ENCODE results near the gene ADGRL3. TPM values are rescaled to one million over a fixed set of nuclear protein-coding genes. Genes with fewer than 3 reads are reported as not detected.
"Not testable (repeated sequence)": the region's sequence is repeated elsewhere in the genome, so short reads cannot be mapped to it uniquely, and the experiment has no call there.

Gene ADGRL3
- total RNA-seq, 4 donors from 2014 or later, result 6.1 to 26.0 (median 7.3) TPM

GRCh38 chr4:61507091-61507490 is 307.0 kb downstream of the ADGRL3 start:
- no peaks in the 10 kb centered on the region for H3K9me3 ChIP-seq
- TF ChIP-seq POLR2AphosphoS5 (IDR thresholded peaks at IDR 0.05), result no peak
- TF ChIP-seq EP300 (IDR thresholded peaks at IDR 0.05), result no peak
- TF ChIP-seq, protein P1, sequence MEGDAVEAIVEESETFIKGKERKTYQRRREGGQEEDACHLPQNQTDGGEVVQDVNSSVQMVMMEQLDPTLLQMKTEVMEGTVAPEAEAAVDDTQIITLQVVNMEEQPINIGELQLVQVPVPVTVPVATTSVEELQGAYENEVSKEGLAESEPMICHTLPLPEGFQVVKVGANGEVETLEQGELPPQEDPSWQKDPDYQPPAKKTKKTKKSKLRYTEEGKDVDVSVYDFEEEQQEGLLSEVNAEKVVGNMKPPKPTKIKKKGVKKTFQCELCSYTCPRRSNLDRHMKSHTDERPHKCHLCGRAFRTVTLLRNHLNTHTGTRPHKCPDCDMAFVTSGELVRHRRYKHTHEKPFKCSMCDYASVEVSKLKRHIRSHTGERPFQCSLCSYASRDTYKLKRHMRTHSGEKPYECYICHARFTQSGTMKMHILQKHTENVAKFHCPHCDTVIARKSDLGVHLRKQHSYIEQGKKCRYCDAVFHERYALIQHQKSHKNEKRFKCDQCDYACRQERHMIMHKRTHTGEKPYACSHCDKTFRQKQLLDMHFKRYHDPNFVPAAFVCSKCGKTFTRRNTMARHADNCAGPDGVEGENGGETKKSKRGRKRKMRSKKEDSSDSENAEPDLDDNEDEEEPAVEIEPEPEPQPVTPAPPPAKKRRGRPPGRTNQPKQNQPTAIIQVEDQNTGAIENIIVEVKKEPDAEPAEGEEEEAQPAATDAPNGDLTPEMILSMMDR (IDR thresholded peaks at IDR 0.05), result no peak
- TF ChIP-seq POLR2A (IDR thresholded peaks at IDR 0.05), result no peak
- no peak overlapping the region for H3K27ac ChIP-seq
- no peaks in the 10 kb centered on the region for H3K36me3 ChIP-seq
- no peak for ATAC-seq
- no peaks in the 10 kb centered on the region for H3K27me3 ChIP-seq
- no peak overlapping the region for H3K4me3 ChIP-seq
- WGBS, 2 donors (ENCODE audit: low coverage in 1 of 2), result 41 to 60% methylated on average over 1 to 2 of the region's 2 CpGs
- H3K4me1 ChIP-seq, result peaks cover 0 to 5% (median 0%) of the 10 kb centered on the region in 3 donors

DNA sequence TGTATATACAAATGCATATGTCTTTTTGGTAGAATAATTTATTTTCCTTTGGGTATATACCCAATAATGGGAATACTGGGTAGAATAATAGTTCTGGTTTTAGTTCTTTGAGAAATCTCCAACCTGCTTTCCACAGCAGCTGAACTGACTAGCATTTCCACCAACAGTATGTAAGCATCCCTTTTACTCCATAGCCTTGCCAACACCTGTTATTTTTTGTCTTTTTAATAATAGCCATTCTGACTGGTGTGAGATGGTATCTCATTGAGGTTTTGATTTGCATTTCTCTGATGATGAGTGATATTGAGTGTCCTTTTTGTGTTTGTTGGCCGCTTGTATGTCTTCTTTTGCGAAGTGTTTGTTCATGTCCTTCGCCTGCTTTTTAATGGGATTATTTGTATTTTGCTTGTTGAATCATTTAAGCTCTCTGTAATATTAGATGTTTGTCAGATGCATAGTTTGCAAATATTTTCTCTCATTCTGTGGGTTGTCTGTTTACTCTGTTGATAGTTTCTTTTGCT is 309.7 kb downstream of the ADGRL3 start:
- ATAC-seq, H3K9me3 ChIP-seq, H3K4me1 ChIP-seq, H3K36me3 ChIP-seq, H3K4me3 ChIP-seq, H3K27me3 ChIP-seq, H3K27ac ChIP-seq: not testable (repeated sequence)
- WGBS, 2 donors (ENCODE audit: low coverage in 1 of 2), result 97% methylated on average over 3 of the region's 3 CpGs

- H3K4me3 ChIP-seq, result no peak overlapping the region
- H3K4me1 ChIP-seq, result no peaks in the 10 kb centered on the region
- H3K27me3 ChIP-seq, result no peaks in the 10 kb centered on the region
- TF ChIP-seq POLR2A (IDR thresholded peaks at IDR 0.05) (no peak), EP300 (IDR thresholded peaks at IDR 0.05) (no peak), POLR2AphosphoS5 (IDR thresholded peaks at IDR 0.05) (peak; percentile 21)
- TF ChIP-seq, protein P1 (IDR thresholded peaks at IDR 0.05), result no peak
- H3K27ac ChIP-seq, result no peak overlapping the region
- H3K9me3 ChIP-seq, result no peaks in the 10 kb centered on the region
- ATAC-seq, result no peak
- H3K36me3 ChIP-seq, result no peaks in the 10 kb centered on the region
- 64 to 82% methylated on average over 2 of the region's 2 CpGs for WGBS, 2 donors (ENCODE audit: low coverage in 1 of 2)
Observed at GRCh38 chr4:61511716-61512488, 311.8 kb downstream of the ADGRL3 start.

DNA sequence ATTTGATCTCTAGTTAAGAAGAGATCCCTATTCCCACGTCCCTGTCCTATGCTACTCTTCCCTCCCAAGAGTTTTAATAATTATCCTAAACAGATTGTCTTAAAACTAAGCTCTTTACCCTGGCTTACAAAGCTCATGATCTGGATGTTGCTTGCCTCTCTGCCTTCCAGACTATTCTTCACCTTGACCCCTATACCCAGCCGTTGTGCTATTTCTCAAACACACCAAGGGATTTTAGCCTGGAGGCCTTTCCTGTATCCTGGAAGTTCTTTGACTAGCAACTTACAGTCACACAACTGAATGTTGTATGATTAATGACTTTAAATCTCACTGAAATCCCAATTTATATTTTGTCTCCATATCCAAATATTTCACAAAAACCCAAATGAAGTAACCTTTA is 314.9 kb downstream of the ADGRL3 start:
- Histone ChIP-seq H3K27me3 (no peaks in the 10 kb centered on the region), H3K4me3 (no peak overlapping the region), H3K4me1 (no peaks in the 10 kb centered on the region), H3K9me3 (no peaks in the 10 kb centered on the region), H3K36me3 (no peaks in the 10 kb centered on the region), H3K27ac (no peak overlapping the region)
- ATAC-seq, result no peak
- TF ChIP-seq, protein P1 (IDR thresholded peaks at IDR 0.05), result no peak
- TF ChIP-seq EP300 (IDR thresholded peaks at IDR 0.05) (no peak), POLR2AphosphoS5 (IDR thresholded peaks at IDR 0.05) (no peak), POLR2A (IDR thresholded peaks at IDR 0.05) (no peak)
- 39 to 61% methylated on average over 2 of the region's 2 CpGs for WGBS, 2 donors (ENCODE audit: low coverage in 1 of 2)

GRCh38 chr4:61517144-61517543 is 317.0 kb downstream of the ADGRL3 start:
- TF ChIP-seq EP300 (IDR thresholded peaks at IDR 0.05) (no peak), POLR2A (IDR thresholded peaks at IDR 0.05) (no peak), POLR2AphosphoS5 (IDR thresholded peaks at IDR 0.05) (no peak)
- TF ChIP-seq, protein P1 (IDR thresholded peaks at IDR 0.05), result no peak
- WGBS, 2 donors (ENCODE audit: low coverage in 1 of 2), result 52 to 85% methylated on average over 4 to 5 of the region's 20 CpGs
- no peak for ATAC-seq

More at GRCh38 chr4:61517144-61517543, 317.0 kb downstream of the ADGRL3 start:
- Histone ChIP-seq H3K27me3 (no peaks in the 10 kb centered on the region), H3K4me3 (no peak overlapping the region), H3K36me3 (no peaks in the 10 kb centered on the region), H3K27ac (no peak overlapping the region), H3K4me1 (no peaks in the 10 kb centered on the region), H3K9me3 (no peaks in the 10 kb centered on the region)
